Psoas muscle (tissue), 8 donors: ENCODE measurements around the gene ATAD3B. TPM values are rescaled to one million over a fixed set of nuclear protein-coding genes. Genes with fewer than 3 reads are reported as not detected.

ENCODE experiments used
- ATAC-seq, 4 donors: fragments of 200-7000 bp; cut with Tn5 transposase; one replicate each; pipeline ENCODE4 v1.9.1; 2020; ENCODE audit warnings: moderate library complexity in 3 of 4, mild to moderate bottlenecking in 2 of 4
- DNase-seq, 2 donors: peaks; one replicate each; pipeline ENCODE4 v3.0.0-alpha.2; 2020
- H3K27ac ChIP-seq: fragments of 200-600 bp; one replicate; pipeline ENCODE4 v1.8.0; 2022
- H3K27me3 ChIP-seq, 3 donors: fragments of 200-600 bp in 1 of 3; one replicate each; pipeline versions ENCODE4 v1.6.1 to v1.8.0; 2013 to 2022; ENCODE audit warnings: low read length in 2 of 3, mild to moderate bottlenecking in 2 of 3, moderate library complexity in 1 of 3; ENCODE audit not compliant: insufficient read depth in 3 of 3
- H3K36me3 ChIP-seq, 2 donors: fragments of 200-600 bp in 1 of 2; one replicate each; pipeline versions ENCODE4 v1.6.1 to v1.8.0; 2013 to 2022; ENCODE audit warnings: low read depth in 1 of 2, mild to moderate bottlenecking in 1 of 2, moderate library complexity in 1 of 2; ENCODE audit not compliant: insufficient read depth in 1 of 2
- H3K4me1 ChIP-seq: fragments of 200-600 bp; one replicate; pipeline ENCODE4 v1.8.0; 2022
- H3K4me3 ChIP-seq: fragments of 200-600 bp; one replicate; pipeline ENCODE4 v1.8.0; 2022; ENCODE audit warnings: mild to moderate bottlenecking
- H3K9me3 ChIP-seq: fragments of 200-600 bp; one replicate; pipeline ENCODE4 v1.8.0; 2022
- CTCF ChIP-seq: fragments of 200-600 bp; IDR thresholded peaks from one replicate; pipeline ENCODE4 v1.8.0; 2022; ENCODE audit warnings: antibody characterized with exemption
- WGBS, 3 donors: extraction: QIAGEN DNeasy Blood & Tissue Kit; methylation state at CpG; one replicate each; pipeline versions ENCODE4 v1.1.6 to v1.1.7; 2013; 5-methylcytosine and 5-hydroxymethylcytosine counted together
- intact Hi-C, 2 donors: fragments of 100-400 bp; cut with DNase I; formaldehyde crosslinking; loops; one replicate each; pipeline versions ENCODE4 v1.11.0 to v1.14.2; 2022
- polyA plus RNA-seq, 3 donors: library from polyadenylated mRNA; stranded (reverse); fragments of 200-250 nt; gene quantifications; one replicate each; pipeline ENCODE4 v1.2.3, GENCODE V29; 2013
- total RNA-seq, 4 donors: library from RNA; stranded (reverse); fragmentation: NEBNext Ultra II Directional in 2 of 4; extraction: Animal tissue kit (Norgen Biotek cat#: 25700) in 2 of 4; gene quantifications; one replicate each; pipeline versions ENCODE4 v1.2.1 to v1.2.4, GENCODE V29; 2021 to 2023
- donor health status: healthy with polysubstance abuse.
- donor health status: DM: no; HTN: no; CAD: no; lungs with moderate emphysema.
- donor health status: Bipolar disorder and iron deficiency.
- donor health status: healthy.
- donor health status: DM: yes; HTN: yes; CAD: no.
- donor health status: DM: no; HTN: no; CAD: no.
- donor health status: DM: no; HTN: no; CAD: no.
- donor health status: DM: yes; HTN: yes; CAD: no.

Gene ATAD3B
- total and polyA plus RNA-seq, 7 donors = 4.6 to 19.4 (median 9.8) TPM

- no peak for TF ChIP-seq CTCF
- H3K27me3 ChIP-seq = peaks cover 0 to 8% (median 0%) of the 10 kb centered on the region in 3 donors
- H3K36me3 ChIP-seq = no peaks in the 10 kb centered on the region
- H3K4me1 ChIP-seq = peaks cover 19% of the 10 kb centered on the region
- no peak for DNase-seq
- no peak overlapping the region for H3K4me3 ChIP-seq
- ATAC-seq = no peak
- H3K27ac ChIP-seq = no peak overlapping the region
- 66 to 71% (median 69%) methylated on average over 8 to 11 of the region's 11 CpGs for WGBS, 3 donors
- H3K9me3 ChIP-seq = no peaks in the 10 kb centered on the region
- intact Hi-C loops = no loop called here
Observed at GRCh38 chr1:1437904-1438376, 33.6 kb upstream of the ATAD3B start.

- no peaks in the 10 kb centered on the region for H3K9me3 ChIP-seq
- intact Hi-C loops = no loop called here
- 80 to 84% (median 84%) methylated on average over 42 to 45 of the region's 45 CpGs for WGBS, 3 donors
- peaks cover 0 to 8% (median 0%) of the 10 kb centered on the region in 3 donors for H3K27me3 ChIP-seq
- no peak for DNase-seq
- no peak overlapping the region for H3K4me3 ChIP-seq
- no peak for ATAC-seq
- H3K36me3 ChIP-seq = no peaks in the 10 kb centered on the region
- TF ChIP-seq CTCF = no peak
- H3K4me1 ChIP-seq = peaks cover 19% of the 10 kb centered on the region
- H3K27ac ChIP-seq = no peak overlapping the region
Observed at GRCh38 chr1:1438531-1439381, 32.8 kb upstream of the ATAD3B start.

- Histone ChIP-seq H3K27me3 (peaks cover 0 to 8% (median 0%) of the 10 kb centered on the region in 3 donors), H3K4me3 (no peak overlapping the region), H3K36me3 (no peaks in the 10 kb centered on the region), H3K27ac (no peak overlapping the region), H3K9me3 (no peaks in the 10 kb centered on the region), H3K4me1 (peaks cover 19% of the 10 kb centered on the region)
- intact Hi-C loops = loop anchor here in 1 of 2 donors (5.0 kb wide), 1 partner anchor 32 kb away; the partner anchor contains the start of gene MRPL20
- no peak for TF ChIP-seq CTCF
- WGBS, 3 donors = 84 to 91% (median 90%) methylated on average over 57 to 82 of the region's 82 CpGs
- ATAC-seq = no peak
- no peak for DNase-seq
Observed at GRCh38 chr1:1439546-1440261, 31.9 kb upstream of the ATAD3B start.

GRCh38 chr1:1440262-1441001 lies 31.1 kb upstream of the ATAD3B start:
- Histone ChIP-seq H3K9me3 (no peaks in the 10 kb centered on the region), H3K27ac (no peak overlapping the region), H3K36me3 (no peaks in the 10 kb centered on the region), H3K27me3 (peaks cover 0 to 8% (median 0%) of the 10 kb centered on the region in 3 donors), H3K4me1 (peaks cover 19% of the 10 kb centered on the region), H3K4me3 (peak overlapping the region; percentile 18)
- 67 to 73% (median 70%) methylated on average over 26 of the region's 26 CpGs for WGBS, 3 donors
- DNase-seq (peak in 1 of 2 donors; percentile 14), ATAC-seq (no peak)
- intact Hi-C loops = loop anchor here in 1 of 2 donors (5.0 kb wide), 1 partner anchor 33 kb away; the partner anchor contains the start of gene MRPL20
- TF ChIP-seq CTCF = no peak
